HepG2 (cell line): Measurements from ENCODE around the gene ZSCAN20. TPM values are rescaled to one million over a fixed set of nuclear protein-coding genes. Genes with fewer than 3 reads are reported as not detected.

Source experiments
- CBFB ChIP-seq: sonication (generic); formaldehyde crosslinking; IDR thresholded peaks from 2 replicates; pipeline ENCODE4 v1.4.0; 2020; ENCODE audit warnings: missing genetic modification reagents
- EZH2 ChIP-seq: conservative IDR thresholded peaks from 2 replicates; pipeline ENCODE4 v1.6.1; 2012; ENCODE audit warnings: mild to moderate bottlenecking, low read depth, low read length, moderate library complexity
- GATAD2A ChIP-seq: IDR thresholded peaks from 2 replicates; pipeline ENCODE4 v1.6.1; 2016
- MED13 ChIP-seq: sonication (generic); formaldehyde crosslinking; IDR thresholded peaks from 2 replicates; pipeline ENCODE4 v1.5.0; 2020; ENCODE audit warnings: missing genetic modification reagents
- MIER3 ChIP-seq: IDR thresholded peaks from 2 replicates; pipeline ENCODE4 v1.6.1; 2016; ENCODE audit warnings: missing compliant biosample characterization, borderline replicate concordance
- MXD4 ChIP-seq: IDR thresholded peaks from 2 replicates; pipeline ENCODE4 v1.6.1; 2016; ENCODE audit warnings: mild to moderate bottlenecking, missing biosample characterization, missing genetic modification reagents
- MXI1 ChIP-seq: IDR thresholded peaks from 3 replicates; pipeline ENCODE4 v1.6.1; 2012; ENCODE audit warnings: low read depth, low read length, inconsistent platforms, borderline replicate concordance
- TCF12 ChIP-seq, 2 experiments: fragments of 450-650 bp in 1 of 2; sonication (generic) in 1 of 2; formaldehyde crosslinking in 1 of 2; IDR thresholded peaks; 2 replicates each; pipeline versions ENCODE4 v1.6.1 to v1.8.0; 2017 to 2022; ENCODE audit warnings: antibody characterized with exemption in 1 of 2, mild to moderate bottlenecking in 1 of 2, missing genetic modification reagents in 1 of 2, moderate library complexity in 1 of 2
- TOPORS ChIP-seq: sonication (generic); formaldehyde crosslinking; IDR thresholded peaks from 2 replicates; pipeline ENCODE4 v1.8.0; 2023; ENCODE audit warnings: mild to moderate bottlenecking, missing genetic modification reagents
- ZNF501 ChIP-seq: sonication (generic); formaldehyde crosslinking; IDR thresholded peaks from 2 replicates; pipeline ENCODE4 v1.5.1; 2020; ENCODE audit warnings: mild to moderate bottlenecking, moderate library complexity, missing genetic modification reagents
- polyA plus RNA-seq, 8 experiments: library from polyadenylated mRNA; depleted of rRNA in 3 of 8; stranded (reverse) in 7 of 8; unstranded in 1 of 8; fragments of >200 nt; fragmentation: Illumina TruSeq in 4 of 8; extraction: Trizol in 4 of 8; gene quantifications; 2 replicates each; pipeline versions ENCODE4 v1.2.1 to v1.2.3, GENCODE V29; 2011 to 2016; ENCODE audit warnings: low read depth in 4 of 8, missing spikeins in 1 of 8, mixed read lengths in 1 of 8; ENCODE audit not compliant: insufficient read depth in 1 of 8
- total RNA-seq, 5 experiments: library from RNA; depleted of rRNA; stranded (reverse); fragments of >200 nt; fragmentation: Illumina TruSeq; extraction: Trizol; gene quantifications; 2 replicates each; pipeline ENCODE4 v1.2.3, GENCODE V29; 2016; ENCODE audit warnings: low read depth in 1 of 5
- TF ChIP-seq, protein P1 (sequence below): sonication (generic); formaldehyde crosslinking; IDR thresholded peaks from one replicate; pipeline ENCODE4 v1.5.1; 2020; ENCODE audit warnings: mild to moderate bottlenecking, missing genetic modification reagents; ENCODE audit errors: not compliant biosample characterization
- TF ChIP-seq, protein P2 (sequence below): sonication (generic); formaldehyde crosslinking; IDR thresholded peaks from 2 replicates; pipeline ENCODE4 v1.5.0; 2020; ENCODE audit warnings: mild to moderate bottlenecking, missing genetic modification reagents
- TF ChIP-seq, protein P3 (sequence below): sonication (generic); formaldehyde crosslinking; IDR thresholded peaks from 2 replicates; pipeline ENCODE4 v1.5.0; 2020; ENCODE audit warnings: missing genetic modification reagents
- TF ChIP-seq, protein P4 (sequence below): IDR thresholded peaks from 2 replicates; pipeline ENCODE4 v1.6.1; 2016; ENCODE audit warnings: low read depth, borderline replicate concordance

The ZSCAN20 gene
- total and polyA plus RNA-seq, 2 of the 13 experiments (the other 11 are each of a cell fraction or from before 2014, with no cell fraction given), result 1.1 to 2.8 TPM

DNA sequence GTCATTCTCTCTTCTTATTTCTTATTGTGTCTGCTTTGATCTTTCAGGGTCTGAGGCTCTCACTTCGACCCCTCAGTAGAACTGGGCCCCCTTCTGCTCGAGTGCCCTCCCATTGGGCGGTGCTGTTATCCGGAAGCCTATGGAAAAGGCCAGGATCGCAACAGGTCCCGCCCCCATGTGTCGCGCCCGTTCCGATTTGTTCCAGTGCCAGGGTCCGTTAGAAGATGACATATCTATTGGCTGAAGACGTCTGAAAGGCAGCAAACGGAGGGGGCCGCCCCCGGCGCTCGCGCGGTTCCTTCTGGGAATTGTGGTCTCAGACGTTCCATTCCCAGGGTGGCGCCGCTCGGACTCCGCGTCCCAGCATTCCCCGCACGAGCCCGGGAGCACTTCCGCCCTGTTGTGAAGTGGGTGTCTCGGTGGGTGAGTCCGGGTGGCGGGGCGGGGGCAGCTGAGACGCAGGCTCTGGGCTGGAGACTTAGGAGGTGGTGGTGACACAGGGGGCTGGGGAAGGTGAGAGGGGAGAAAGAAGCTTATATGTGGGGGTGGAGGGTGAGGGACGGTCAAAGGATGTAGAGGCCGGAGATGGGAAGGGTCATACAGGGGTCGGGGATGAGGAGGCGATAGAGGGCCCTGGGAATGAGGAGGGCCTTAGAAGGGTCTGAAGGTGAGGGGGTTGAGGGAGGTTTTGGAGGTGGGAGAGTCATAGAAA is at the start of gene ZSCAN20 (continued):
- TF ChIP-seq, protein P1, sequence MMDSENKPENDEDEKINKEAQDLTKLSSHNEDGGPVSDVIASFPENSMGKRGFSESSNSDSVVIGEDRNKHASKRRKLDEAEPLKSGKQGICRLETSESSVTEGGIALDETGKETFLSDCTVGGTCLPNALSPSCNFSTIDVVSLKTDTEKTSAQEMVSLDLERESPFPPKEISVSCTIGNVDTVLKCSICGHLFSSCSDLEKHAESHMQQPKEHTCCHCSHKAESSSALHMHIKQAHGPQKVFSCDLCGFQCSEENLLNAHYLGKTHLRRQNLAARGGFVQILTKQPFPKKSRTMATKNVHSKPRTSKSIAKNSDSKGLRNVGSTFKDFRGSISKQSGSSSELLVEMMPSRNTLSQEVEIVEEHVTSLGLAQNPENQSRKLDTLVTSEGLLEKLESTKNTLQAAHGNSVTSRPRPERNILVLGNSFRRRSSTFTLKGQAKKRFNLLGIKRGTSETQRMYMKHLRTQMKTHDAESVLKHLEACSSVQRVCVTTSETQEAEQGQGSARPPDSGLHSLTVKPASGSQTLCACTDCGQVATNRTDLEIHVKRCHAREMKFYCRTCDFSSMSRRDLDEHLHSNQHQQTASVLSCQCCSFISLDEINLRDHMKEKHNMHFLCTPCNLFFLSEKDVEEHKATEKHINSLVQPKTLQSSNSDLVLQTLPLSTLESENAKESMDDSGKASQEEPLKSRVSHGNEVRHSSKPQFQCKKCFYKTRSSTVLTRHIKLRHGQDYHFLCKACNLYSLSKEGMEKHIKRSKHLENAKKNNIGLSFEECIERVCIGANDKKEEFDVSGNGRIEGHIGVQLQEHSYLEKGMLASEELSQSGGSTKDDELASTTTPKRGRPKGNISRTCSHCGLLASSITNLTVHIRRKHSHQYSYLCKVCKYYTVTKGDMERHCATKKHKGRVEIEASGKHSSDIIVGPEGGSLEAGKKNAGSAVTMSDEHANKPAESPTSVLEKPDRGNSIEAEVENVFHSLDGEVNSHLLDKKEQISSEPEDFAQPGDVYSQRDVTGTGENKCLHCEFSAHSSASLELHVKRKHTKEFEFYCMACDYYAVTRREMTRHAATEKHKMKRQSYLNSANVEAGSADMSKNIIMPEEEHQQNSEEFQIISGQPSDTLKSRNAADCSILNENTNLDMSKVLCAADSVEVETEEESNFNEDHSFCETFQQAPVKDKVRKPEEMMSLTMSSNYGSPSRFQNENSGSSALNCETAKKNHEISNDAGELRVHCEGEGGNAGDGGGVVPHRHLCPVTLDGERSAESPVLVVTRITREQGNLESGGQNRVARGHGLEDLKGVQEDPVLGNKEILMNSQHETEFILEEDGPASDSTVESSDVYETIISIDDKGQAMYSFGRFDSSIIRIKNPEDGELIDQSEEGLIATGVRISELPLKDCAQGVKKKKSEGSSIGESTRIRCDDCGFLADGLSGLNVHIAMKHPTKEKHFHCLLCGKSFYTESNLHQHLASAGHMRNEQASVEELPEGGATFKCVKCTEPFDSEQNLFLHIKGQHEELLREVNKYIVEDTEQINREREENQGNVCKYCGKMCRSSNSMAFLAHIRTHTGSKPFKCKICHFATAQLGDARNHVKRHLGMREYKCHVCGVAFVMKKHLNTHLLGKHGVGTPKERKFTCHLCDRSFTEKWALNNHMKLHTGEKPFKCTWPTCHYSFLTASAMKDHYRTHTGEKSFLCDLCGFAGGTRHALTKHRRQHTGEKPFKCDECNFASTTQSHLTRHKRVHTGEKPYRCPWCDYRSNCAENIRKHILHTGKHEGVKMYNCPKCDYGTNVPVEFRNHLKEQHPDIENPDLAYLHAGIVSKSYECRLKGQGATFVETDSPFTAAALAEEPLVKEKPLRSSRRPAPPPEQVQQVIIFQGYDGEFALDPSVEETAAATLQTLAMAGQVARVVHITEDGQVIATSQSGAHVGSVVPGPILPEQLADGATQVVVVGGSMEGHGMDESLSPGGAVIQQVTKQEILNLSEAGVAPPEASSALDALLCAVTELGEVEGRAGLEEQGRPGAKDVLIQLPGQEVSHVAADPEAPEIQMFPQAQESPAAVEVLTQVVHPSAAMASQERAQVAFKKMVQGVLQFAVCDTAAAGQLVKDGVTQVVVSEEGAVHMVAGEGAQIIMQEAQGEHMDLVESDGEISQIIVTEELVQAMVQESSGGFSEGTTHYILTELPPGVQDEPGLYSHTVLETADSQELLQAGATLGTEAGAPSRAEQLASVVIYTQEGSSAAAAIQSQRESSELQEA (CRISPR knock-in tag), result no peak
- TF ChIP-seq, protein P2, sequence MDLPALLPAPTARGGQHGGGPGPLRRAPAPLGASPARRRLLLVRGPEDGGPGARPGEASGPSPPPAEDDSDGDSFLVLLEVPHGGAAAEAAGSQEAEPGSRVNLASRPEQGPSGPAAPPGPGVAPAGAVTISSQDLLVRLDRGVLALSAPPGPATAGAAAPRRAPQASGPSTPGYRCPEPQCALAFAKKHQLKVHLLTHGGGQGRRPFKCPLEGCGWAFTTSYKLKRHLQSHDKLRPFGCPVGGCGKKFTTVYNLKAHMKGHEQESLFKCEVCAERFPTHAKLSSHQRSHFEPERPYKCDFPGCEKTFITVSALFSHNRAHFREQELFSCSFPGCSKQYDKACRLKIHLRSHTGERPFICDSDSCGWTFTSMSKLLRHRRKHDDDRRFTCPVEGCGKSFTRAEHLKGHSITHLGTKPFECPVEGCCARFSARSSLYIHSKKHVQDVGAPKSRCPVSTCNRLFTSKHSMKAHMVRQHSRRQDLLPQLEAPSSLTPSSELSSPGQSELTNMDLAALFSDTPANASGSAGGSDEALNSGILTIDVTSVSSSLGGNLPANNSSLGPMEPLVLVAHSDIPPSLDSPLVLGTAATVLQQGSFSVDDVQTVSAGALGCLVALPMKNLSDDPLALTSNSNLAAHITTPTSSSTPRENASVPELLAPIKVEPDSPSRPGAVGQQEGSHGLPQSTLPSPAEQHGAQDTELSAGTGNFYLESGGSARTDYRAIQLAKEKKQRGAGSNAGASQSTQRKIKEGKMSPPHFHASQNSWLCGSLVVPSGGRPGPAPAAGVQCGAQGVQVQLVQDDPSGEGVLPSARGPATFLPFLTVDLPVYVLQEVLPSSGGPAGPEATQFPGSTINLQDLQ, result no peak
- TF ChIP-seq MXI1 (peak; percentile 43; the same call in 1 of the 3 replicates), TOPORS (CRISPR knock-in tag) (no peak), ZNF501 (CRISPR knock-in tag) (peak; percentile 79; the same call in 1 of the 2 replicates), MXD4 (CRISPR knock-in tag) (no peak), TCF12 (IDR thresholded peaks at IDR 0.05) (no peak), TCF12 (CRISPR knock-in tag; IDR thresholded peaks at IDR 0.05) (no peak), CBFB (CRISPR knock-in tag) (0 out of 2 replicates have a peak, but pooled peaks have one; percentile 43), MED13 (no peak), MIER3 (CRISPR knock-in tag) (0 out of 2 replicates have a peak, but pooled peaks have one; percentile 17), GATAD2A (CRISPR knock-in tag) (peak; percentile 38; the same call in 1 of the 2 replicates), EZH2 (no peak)
- TF ChIP-seq, protein P3, sequence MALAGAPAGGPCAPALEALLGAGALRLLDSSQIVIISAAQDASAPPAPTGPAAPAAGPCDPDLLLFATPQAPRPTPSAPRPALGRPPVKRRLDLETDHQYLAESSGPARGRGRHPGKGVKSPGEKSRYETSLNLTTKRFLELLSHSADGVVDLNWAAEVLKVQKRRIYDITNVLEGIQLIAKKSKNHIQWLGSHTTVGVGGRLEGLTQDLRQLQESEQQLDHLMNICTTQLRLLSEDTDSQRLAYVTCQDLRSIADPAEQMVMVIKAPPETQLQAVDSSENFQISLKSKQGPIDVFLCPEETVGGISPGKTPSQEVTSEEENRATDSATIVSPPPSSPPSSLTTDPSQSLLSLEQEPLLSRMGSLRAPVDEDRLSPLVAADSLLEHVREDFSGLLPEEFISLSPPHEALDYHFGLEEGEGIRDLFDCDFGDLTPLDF (CRISPR knock-in tag), result no peak
- TF ChIP-seq, protein P4, sequence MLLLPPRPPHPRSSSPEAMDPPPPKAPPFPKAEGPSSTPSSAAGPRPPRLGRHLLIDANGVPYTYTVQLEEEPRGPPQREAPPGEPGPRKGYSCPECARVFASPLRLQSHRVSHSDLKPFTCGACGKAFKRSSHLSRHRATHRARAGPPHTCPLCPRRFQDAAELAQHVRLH, result 0 out of 2 replicates have a peak, but pooled peaks have one; percentile 31
